Fibroblast of villous mesenchyme (primary cell): ENCODE data around the gene MILR1. TPM values are rescaled to one million over a fixed set of nuclear protein-coding genes. Genes with fewer than 3 reads are reported as not detected.

ENCODE experiments used
- DNase-seq: peaks from one replicate; pipeline ENCODE4 v3.0.0-alpha.2; 2010; ENCODE audit warnings: low read depth
- H3K4me3 ChIP-seq: 2 replicates; pipeline ENCODE4 v1.5.1; 2011; ENCODE audit warnings: low read depth, mild to moderate bottlenecking, low read length
- total RNA-seq: library from RNA; depleted of rRNA; stranded (reverse); fragments of >200 nt; gene quantifications from 2 replicates; pipeline ENCODE4 v1.2.3, GENCODE V29; 2012
- TF ChIP-seq, protein P1 (sequence below): IDR thresholded peaks from 2 replicates; pipeline ENCODE4 v1.5.1; 2012; ENCODE audit warnings: low read depth, mild to moderate bottlenecking, low read length; ENCODE audit not compliant: insufficient read depth

The MILR1 gene
- total RNA-seq, 1 donor = 2.6 TPM

DNA sequence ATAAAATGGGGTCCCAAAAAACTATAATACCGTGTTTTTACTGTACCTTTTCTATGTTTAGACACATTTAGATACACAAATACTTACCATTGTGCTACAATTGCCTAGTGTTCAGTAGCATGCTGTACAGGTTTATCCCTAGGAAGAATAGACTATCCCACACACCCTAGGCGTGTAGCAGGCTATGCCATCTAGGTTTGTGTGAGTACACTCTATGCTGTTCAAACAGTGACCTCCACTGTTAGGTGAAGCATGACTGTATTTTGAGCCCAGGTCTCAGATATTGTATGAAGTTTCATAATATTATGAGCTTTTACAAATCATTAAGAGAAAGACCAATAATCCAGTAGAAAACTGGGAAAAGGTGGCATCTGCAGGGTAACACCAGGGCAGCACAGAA lies 23.6 kb downstream of the MILR1 start:
- no peak for DNase-seq
- TF ChIP-seq, protein P1, sequence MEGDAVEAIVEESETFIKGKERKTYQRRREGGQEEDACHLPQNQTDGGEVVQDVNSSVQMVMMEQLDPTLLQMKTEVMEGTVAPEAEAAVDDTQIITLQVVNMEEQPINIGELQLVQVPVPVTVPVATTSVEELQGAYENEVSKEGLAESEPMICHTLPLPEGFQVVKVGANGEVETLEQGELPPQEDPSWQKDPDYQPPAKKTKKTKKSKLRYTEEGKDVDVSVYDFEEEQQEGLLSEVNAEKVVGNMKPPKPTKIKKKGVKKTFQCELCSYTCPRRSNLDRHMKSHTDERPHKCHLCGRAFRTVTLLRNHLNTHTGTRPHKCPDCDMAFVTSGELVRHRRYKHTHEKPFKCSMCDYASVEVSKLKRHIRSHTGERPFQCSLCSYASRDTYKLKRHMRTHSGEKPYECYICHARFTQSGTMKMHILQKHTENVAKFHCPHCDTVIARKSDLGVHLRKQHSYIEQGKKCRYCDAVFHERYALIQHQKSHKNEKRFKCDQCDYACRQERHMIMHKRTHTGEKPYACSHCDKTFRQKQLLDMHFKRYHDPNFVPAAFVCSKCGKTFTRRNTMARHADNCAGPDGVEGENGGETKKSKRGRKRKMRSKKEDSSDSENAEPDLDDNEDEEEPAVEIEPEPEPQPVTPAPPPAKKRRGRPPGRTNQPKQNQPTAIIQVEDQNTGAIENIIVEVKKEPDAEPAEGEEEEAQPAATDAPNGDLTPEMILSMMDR = no peak
- H3K4me3 ChIP-seq = no peak overlapping the region

DNA sequence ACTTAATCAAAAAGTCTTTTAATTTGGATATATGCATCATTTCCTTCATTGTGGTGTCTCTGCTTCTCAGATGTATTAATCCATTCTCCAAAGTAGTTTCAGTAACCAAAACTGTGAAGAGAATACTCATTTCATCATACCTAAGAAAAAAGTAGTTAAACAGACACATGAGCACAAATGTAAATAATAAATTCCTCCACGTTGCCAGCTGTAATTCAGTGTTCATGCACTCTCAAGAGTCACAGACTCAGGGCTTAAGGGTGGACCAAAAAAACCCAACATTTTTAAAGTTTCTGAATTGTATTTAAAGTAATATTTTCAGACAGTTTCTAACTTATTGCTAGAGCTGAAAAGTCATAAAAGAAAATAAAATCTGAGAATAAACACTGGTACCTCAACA lies 28.9 kb downstream of the MILR1 start:
- H3K4me3 ChIP-seq = no peak overlapping the region
- peak; percentile 67 for DNase-seq
- TF ChIP-seq, protein P1 = no peak

DNA sequence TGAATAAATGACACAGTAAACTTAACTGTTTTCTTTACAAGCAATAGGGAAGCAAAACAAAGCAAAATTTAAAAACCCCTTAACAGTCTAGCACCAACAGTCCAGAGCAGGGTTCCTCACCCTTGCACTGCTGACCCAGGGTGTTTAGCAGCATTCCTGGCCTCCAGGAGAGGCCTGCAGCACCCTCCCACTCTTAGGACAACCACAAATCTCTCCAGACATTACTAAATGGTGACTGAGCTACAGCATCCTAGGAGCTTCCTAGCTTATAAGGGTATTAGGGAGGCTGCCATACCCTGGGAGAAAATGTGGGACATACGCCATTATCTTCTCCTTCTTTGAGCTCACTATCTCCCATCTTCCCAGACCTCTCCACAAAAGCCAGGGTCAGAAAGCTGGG lies 32.0 kb downstream of the MILR1 start:
- TF ChIP-seq, protein P1 = no peak
- no peak overlapping the region for H3K4me3 ChIP-seq
- DNase-seq = no peak

DNA sequence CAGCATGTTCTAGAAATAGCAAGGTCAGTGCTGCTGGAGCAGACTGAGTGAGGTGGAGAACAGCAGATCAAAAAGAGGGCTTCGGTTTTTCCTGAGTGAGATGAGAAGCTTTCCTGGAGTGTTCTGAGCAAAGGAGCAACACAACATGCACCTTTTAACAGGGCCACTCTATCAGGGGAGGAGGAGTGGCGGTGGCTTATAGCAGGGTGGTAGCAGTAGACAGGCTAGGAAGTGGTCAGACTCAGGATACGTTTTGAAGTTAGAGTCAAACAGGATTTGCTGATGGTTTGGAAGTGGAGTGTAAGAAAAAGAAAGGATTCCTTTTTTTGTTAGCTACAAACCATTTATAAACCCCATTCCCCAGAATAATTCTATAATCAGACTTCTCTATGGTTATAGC lies 35.5 kb downstream of the MILR1 start:
- no peak for DNase-seq
- TF ChIP-seq, protein P1 = no peak
- H3K4me3 ChIP-seq = no peak overlapping the region

DNA sequence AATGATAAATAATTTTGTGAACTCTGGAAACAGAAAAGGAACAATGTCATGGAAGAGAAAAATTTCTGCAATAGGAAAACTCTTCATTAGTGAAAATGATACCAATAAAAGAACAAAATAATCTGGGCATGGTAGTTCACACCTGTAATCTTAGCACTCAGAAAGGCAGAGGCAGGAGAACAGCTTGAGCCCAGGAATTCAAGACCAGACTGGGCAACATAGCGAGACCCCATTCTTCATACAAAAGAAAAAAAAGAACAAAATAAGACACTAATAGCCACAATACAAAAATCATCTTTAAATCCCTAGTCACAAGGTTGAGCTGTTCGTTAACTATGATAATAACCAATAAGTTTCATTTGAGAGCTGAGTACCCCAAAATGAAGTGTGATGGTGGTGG lies 39.4 kb downstream of the MILR1 start:
- no peak for DNase-seq
- H3K4me3 ChIP-seq = no peak overlapping the region
- TF ChIP-seq, protein P1 = no peak

DNA sequence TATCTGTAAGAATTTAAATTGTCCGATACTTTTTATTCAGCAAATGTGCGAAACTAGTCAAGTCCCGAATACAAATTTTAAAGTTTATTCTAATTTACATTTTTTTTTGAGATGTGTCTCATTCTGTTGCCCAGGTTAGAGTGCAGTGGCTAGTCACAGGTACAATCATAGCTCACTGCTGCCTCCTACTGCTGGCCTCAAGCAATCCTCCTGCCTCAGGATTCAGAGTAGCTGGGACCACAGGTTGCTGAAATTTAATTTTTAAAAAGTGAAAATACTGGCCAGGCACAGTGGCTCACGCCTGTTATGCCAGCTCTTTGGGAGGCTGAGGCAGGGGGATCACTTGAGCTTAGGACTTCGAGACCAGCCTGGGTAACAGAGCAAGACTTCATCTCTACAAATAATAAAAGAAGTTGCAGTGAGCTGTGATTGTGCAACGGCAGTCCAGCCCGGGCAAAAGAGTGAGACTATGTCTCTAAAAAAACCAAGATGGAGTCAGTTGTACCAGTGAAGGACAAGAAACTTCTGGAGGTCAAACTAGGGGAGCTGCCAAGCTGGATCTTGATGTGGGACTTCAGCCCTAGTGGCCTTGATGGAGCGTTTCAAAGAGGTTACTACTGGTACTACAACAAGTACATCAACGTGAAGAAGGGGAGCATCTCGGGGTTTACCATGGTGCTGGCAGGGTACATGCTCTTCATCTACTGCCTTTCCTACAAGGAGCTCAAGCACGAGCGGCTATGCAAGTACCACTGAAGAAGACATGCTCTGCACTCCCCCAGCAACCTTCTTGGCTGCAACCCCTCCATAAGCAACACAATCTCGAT lies 42.3 kb downstream of the MILR1 start:
- no peak overlapping the region for H3K4me3 ChIP-seq
- TF ChIP-seq, protein P1 = peak; percentile 75
- peak; percentile 59 for DNase-seq

DNA sequence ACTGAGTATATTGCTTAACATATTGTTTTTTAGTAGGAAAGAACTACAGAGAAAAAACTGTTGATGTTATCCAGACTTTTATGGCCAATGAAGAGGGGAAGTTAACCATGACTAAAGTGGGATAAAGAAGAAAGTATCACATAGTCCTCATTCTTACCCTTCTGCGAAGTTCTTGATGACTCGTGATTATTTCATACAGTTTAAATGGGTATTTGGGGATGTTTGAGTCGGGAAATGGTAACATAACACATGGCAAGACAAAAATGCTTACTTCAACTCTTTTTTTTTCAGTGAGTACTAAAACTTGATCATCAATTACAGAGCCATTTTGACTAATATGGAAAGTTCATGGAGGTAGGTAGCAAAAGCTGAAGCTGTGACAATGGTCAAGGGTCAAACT lies 43.1 kb downstream of the MILR1 start:
- peak; percentile 21 for DNase-seq
- TF ChIP-seq, protein P1 = no peak
- H3K4me3 ChIP-seq = no peak overlapping the region
